ENCODE results near the gene NDUFC1.

DNA sequence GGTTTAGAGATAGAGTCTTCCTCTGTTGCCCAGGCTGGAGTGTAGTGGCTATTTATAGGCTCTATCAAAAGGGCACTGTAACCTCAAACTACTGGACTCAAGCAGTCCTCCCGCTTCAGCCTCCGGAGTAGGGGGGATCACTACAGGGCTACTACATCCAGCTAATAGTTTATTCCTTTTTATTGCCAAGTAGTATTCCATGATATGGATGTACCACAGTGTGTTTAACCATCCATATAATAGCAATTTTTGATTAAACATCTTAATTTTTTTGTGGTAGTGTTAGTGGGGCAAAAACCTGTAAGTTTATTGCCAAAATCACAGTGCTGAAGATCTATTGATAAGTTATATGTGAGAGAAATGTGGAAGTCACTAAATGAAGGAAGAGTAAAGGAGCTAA, 2.6 kb upstream of the NDUFC1 start:
- TF ChIP-seq CTCF (IDR thresholded peaks at IDR 0.05): no peak
- TF ChIP-seq TEAD4 (CRISPR knock-in tag; IDR thresholded peaks at IDR 0.05): no peak
- TF ChIP-seq, protein P1, sequence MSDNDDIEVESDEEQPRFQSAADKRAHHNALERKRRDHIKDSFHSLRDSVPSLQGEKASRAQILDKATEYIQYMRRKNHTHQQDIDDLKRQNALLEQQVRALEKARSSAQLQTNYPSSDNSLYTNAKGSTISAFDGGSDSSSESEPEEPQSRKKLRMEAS (CRISPR knock-in tag; IDR thresholded peaks at IDR 0.05): no peak
- TF ChIP-seq, protein P2, sequence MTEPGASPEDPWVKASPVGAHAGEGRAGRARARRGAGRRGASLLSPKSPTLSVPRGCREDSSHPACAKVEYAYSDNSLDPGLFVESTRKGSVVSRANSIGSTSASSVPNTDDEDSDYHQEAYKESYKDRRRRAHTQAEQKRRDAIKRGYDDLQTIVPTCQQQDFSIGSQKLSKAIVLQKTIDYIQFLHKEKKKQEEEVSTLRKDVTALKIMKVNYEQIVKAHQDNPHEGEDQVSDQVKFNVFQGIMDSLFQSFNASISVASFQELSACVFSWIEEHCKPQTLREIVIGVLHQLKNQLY (CRISPR knock-in tag; IDR thresholded peaks at IDR 0.05): no peak
- no peak for TF ChIP-seq CREM (CRISPR knock-in tag; IDR thresholded peaks at IDR 0.05)

Measured in WTC11 (cell line).